ENCODE measurements around the gene TMEM38B.
"Not testable (repeated sequence)": the region's sequence is repeated elsewhere in the genome, so short reads cannot be mapped to it uniquely, and the experiment has no call there.

Gene TMEM38B

GRCh38 chr9:105728230-105728629, 33.9 kb downstream of the TMEM38B start:
- DNase-seq, result not testable (repeated sequence)

GRCh38 chr9:105731420-105731819, 37.1 kb downstream of the TMEM38B start:
- not testable (repeated sequence) for DNase-seq

DNA sequence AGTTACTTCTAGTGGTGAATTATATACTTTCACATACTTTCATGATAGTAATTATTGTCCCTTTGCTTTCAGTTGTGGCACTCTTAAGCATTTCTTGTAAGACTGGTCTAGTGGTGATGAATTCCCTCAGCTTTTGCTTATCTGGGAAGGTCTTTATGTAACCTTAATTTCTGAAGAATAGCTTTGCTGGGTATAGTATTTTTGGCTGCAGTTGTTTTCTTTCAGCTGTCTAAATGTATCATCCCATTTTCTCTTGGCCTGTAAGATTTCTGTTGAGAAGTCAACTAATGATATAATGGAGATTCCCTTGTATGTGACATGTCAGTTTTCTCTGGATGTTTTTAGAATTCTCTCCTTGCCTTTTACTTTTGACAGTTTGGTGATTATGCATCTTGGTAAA, 41.0 kb downstream of the TMEM38B start:
- DNase-seq, result no peak

GRCh38 chr9:105737205-105737604, 42.9 kb downstream of the TMEM38B start:
- no peak for DNase-seq

GRCh38 chr9:105742088-105742487, 47.7 kb downstream of the TMEM38B start:
- DNase-seq, result no peak

- DNase-seq, result not testable (repeated sequence)
These were observed 53.0 kb downstream of the TMEM38B start for GRCh38 chr9:105747325-105747724.

GRCh38 chr9:105751761-105752160, 57.4 kb downstream of the TMEM38B start:
- DNase-seq, result no peak

GRCh38 chr9:105757496-105758251, 63.3 kb downstream of the TMEM38B start:
- no peak for DNase-seq

- DNase-seq, result no peak
These were observed 65.7 kb downstream of the TMEM38B start for GRCh38 chr9:105760053-105760452.

GRCh38 chr9:105782561-105783494, 88.5 kb downstream of the TMEM38B start:
- not testable (repeated sequence) for DNase-seq

- DNase-seq, result not testable (repeated sequence)
These were observed 89.1 kb downstream of the TMEM38B start for GRCh38 chr9:105783495-105783872.

- not testable (repeated sequence) for DNase-seq
These were observed 92.5 kb downstream of the TMEM38B start for GRCh38 chr9:105786796-105787195.

DNA sequence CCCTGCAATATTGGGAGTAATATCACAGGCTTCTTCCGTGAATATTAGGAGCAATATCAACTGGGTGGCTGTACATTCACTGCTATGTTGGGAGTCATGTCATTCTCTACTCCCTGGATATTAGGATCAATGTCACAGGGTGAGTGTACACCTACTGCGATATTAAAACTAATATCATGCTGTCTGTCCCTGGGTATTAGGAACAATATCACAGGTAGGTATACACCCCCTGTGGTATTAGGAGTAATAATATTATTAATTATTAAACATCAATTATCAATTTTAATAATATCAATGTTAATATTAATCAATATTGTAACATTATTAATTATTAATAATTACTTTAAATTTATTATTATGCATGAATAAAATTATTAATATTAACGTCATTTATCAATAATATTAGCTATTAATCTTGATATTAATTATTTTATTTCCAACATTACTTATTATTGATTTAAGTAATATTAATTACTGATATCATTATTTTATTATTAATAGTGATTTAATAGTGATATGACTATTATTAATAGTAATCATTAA, 121.9 kb downstream of the TMEM38B start:
- DNase-seq, result no peak

- DNase-seq, result no peak
These were observed 122.6 kb downstream of the TMEM38B start for GRCh38 chr9:105816981-105817380.

DNA sequence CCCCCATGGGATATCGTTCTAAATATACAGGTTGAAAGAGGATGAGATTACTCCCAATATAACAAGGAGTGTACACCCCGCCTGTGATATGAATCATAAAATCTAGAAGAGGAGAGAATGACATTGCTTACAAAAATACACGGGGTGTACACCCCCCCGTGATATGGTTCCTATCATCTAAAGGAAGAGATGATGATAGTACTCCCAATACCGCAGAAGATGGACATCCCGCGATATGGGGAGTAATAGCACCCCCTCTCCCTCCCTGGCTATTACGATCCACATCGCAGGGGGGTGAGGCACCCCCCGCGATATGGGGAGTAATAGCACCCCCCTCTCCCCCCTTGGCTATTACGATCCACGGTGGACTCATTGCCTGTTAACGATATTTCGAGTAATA, 124.6 kb downstream of the TMEM38B start:
- no peak for DNase-seq

DNA sequence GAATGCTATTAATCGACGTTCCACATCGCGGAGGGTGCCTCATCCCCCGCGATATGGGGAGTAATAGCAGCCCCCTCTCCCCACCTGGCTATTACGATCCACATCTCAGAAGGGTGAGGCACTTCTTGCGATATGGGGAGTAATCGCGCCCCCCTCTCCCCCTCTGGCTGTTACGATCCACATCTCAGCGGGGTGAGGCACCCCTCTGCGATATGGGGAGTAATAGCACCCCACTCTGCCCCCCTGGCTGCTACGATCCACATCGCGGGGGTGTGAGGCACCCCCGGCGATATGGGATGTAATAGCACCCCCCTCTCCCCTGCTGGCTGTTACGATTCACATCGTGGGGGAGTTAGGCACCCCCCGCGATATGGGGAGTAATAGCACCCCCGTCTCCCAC, 128.5 kb downstream of the TMEM38B start:
- no peak for DNase-seq

Measured in stimulated activated CD4-positive, alpha-beta T cell treated with anti-CD3 and anti-CD28 coated beads, Interleukin-12 subunit alpha, Interleukin-12 subunit beta, amount 100 ng/mL, for 4 hours (primary cell).